Stimulated activated CD8-positive, alpha-beta memory T cell treated with anti-CD3 and anti-CD28 coated beads, Interleukin-15, amount 100 ng/mL, for 1 hour (primary cell): ENCODE measurements around the gene TFPI.
"Not testable (repeated sequence)": the region's sequence is repeated elsewhere in the genome, so short reads cannot be mapped to it uniquely, and the experiment has no call there.

Experiments
- DNase-seq: peaks from one replicate; pipeline ENCODE4 v3.0.0-alpha.2; 2020; ENCODE audit warnings: low read depth

TFPI gene

DNA sequence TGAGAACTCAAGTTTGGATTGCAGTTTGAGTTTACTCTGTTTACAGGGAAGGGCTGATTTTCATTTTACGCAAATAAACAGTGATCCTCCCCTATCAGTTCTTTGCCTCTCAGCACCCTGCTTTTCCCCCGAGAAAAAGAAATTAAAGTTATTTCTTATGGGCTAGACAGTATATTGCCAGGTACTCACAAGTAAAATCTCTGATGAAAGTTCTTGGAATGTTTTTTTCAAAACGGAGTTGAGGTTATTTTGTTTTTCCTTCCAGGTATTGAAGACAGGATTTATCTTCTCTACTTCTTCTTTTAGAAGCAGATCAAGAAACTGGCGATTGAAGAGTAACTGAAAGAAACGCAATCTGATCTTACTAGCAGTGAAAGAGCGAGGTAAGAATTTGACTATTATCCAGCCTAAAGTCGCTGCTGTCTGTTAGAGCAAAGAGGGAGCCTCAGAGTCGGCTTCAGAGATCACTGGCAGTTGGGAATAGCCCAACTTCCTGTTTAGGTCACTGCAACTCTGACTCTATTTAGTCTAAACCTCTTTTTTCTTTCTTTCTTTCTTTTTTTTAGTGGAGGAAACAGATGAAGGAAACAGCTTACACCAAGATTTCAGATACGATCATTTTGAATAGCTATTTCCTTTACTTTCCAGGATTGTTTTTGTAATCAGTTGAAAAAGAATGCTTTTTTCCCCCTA, at the start of gene TFPI:
Gene TFPI, minus strand, starts transcription at position 425 of the 693 bp plus-strand sequence. CDS start 50,667 bp downstream, outside the sequence.
- DNase-seq: no peak

DNA sequence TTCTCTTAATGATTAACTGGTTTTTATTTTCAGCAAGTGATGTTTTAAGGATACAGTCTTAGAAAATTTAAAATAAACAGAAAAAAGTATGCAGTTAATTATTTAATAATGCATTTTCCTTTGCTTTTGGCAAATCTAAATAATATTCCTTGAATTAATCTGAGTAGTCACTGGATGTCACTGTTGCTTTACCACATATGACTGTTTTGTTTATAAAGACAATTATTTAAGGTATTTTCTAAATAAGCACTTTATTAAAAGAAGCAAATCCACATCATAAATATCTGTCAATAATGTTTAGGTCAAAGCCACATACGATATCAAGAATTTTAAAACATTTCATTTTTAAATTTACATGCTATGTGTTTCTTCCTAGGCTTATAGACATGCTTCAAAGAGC, 40.6 kb upstream of the TFPI start:
- no peak for DNase-seq

DNA sequence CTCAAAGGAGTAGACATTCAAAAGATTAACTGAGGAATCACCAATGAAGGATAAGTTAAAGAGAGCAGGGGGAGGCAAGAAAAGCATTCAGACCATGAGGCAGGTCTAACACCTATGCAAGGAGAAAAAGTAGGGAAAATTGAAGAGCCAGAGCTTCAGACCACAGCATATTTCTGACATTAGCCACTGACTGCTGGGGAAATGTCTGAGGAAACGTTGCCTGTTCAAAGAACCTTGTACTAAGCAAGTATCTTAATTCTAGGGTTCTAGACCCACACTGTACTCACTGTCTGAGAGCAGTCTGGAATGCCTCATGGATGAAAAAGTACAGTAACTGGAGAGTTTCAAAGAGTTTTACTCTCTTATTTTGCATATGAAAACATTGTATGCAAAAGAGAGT, 39.5 kb upstream of the TFPI start:
- no peak for DNase-seq

DNA sequence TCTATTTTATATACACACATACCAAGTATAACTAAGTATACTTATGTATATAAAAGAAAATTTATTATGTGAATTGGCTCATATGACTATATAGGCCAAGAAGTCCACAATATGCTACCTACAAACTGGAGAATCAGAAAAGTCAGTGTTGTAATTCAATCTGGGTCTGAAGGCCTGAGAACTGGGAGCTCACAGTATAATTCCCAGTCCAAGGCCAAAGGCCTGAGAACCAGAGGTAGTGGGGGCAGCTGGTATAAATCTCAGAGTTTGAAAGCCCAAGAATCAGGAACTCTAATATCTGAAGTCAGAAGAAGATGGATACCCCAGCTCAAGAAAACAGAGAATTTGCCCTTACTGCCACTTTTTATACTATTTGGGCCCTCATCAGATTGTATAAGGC, 38.9 kb upstream of the TFPI start:
- DNase-seq: no peak

DNA sequence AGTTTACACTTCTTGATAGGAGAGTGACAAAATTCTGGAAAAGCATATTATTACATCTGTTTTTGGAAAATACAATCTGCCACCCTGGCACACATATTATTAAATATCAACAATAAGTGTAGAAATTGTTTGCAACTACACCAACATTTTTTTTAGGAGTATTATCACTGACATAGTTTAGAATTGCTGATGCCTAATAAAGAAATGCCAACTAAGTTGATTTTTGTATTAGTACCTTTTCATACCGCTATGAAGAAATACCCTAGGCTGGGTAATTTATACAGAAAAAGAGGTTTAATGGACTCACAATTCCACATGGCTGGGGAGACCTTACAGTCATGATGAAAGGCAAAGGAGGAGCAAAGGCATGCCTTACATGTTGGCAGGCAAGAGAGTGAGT, 35.9 kb upstream of the TFPI start:
- DNase-seq: no peak

DNA sequence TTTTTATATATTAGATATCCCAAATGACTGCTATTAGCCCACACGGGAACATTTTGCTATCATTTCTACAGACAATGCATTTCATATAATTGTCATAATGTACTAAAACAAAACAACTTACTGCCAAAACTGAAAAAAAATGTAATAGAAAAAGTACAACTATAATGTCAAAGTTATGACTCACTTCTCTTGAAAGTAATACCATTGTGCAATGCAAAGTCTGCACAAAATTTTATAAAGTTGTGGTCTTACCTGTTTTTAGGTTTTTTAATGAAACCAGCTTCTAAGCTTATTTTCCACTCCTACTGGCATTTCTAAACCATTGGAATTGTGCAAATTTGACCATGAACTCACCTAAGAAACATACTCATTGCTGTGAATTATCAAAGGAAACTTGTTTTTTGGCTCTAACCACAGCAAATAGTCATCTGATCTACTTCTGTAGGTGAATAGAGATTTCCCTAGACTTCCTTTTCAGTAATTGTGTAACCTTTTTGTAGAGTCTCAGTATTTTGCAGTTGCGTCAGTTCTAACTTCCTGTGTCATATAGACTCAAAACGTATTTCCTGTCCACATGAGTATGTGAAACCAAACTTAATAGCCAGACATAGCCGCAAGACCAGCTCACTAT, 31.9 kb upstream of the TFPI start:
- DNase-seq: no peak

DNA sequence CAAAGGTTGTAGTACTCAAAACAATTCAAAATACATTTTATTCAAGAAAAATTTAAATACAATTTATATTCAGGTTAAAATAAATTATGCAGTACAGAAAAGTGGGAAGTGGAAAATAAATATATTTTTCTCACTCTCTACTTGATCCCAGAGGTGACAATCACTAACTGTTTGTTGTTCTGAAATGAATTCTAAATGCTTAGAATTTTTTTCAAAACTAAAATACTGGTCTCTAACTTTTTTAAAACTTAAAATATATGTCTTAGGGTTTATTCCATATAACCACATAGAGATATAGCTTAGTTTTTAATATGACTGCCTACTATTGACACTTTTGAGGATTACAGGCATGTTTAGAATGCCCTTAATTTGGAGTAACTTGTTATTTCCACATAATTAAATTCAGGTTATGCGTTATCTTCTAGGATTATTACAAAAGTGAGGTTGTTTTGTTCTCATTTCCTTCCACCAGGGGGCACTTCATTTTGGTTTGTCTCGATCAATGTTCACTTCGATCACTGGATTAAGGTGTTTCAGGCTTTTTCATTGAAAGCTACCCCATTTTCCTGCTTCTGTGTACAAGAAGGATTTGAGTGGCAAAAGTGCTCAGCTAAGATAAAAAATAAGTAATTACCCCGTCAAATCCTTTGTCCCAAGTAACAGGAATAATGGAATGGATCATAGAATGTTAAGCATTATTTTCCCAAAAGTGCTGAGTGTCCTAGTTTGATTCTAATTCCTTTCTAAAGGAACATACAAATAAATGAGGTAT, 27.1 kb upstream of the TFPI start:
- no peak for DNase-seq

DNA sequence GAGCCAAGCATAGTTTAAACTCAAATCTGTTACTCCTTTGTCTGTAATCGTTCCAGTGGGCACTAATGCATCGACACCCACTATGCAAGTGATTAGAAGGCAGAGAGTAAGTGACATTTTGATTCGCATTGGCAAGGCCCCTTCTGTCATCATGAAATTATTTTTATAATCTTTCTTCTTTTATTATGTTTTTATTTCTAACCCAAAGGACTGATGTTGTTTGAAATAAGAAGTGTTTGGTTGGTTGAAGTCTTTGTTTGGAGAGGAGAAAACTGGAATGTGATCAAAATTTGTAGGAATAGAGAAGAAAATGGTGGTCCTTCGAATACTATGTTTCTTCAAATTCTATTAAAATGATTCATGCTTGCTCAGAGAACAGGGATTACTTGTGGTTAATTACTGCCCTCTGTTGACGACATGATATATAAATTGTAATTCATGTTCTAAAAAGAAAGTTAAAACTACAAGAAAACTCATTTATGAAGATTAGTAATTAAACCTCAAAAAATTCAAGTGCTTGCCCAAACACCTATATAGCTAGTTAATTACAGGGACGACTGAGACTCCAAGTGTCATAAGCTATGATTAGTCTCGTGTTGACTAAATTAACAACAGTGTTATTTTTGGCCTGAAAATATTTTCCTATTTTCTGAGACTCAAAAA, 26.4 kb upstream of the TFPI start:
- no peak for DNase-seq

DNA sequence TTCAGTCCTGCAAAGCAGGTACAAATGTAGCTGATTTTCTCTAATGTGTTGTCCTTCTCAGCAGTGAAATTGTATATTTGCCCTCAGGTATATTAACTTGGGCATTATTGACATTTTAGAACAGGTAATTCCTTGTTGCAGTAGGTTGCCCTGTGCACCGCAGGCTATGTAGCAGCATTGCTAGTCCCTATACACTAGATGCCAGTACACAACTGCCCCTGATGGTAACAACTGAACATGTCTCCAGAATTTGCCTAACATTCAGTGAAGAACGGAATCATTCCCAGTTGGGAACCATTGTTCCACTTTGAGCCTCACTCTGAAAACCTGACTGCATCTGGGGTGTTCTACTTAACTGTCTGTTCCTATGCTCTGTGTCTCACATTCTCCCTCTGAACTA, 23.1 kb upstream of the TFPI start:
- no peak for DNase-seq

DNA sequence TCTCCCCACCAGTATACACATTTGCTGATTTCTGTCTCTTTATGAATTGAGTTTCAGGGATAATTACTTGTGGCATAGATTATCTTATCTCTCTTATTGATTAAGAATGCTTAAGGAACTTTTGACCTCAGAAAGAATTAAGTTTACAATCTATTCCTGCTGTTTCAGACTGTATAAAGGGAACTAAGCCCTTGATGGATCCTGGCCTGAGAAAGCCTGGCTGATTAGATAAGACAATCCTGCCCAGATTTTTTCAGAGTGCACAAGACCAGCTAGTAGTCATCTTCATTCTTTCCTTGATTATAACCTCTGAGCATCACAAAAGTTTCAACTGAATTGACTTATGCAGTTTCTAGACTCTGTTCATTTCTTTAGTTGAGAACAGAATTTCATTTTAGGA, 22.7 kb upstream of the TFPI start:
- DNase-seq: no peak

DNA sequence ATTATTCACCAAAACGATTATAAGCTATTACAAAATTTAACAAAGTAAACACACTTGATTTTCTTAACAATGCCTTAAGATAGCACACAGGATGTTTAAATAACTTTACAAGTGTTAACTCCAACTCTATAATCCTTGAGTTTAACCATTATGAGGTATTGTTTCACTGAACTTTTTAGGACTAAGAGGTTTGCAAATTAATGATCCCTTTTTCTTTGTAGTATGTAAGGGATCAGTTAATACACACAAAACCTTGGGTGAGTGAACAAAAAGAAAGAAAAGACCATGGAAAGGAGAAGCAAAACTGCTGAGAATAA, 21.5 kb upstream of the TFPI start:
- no peak for DNase-seq

DNA sequence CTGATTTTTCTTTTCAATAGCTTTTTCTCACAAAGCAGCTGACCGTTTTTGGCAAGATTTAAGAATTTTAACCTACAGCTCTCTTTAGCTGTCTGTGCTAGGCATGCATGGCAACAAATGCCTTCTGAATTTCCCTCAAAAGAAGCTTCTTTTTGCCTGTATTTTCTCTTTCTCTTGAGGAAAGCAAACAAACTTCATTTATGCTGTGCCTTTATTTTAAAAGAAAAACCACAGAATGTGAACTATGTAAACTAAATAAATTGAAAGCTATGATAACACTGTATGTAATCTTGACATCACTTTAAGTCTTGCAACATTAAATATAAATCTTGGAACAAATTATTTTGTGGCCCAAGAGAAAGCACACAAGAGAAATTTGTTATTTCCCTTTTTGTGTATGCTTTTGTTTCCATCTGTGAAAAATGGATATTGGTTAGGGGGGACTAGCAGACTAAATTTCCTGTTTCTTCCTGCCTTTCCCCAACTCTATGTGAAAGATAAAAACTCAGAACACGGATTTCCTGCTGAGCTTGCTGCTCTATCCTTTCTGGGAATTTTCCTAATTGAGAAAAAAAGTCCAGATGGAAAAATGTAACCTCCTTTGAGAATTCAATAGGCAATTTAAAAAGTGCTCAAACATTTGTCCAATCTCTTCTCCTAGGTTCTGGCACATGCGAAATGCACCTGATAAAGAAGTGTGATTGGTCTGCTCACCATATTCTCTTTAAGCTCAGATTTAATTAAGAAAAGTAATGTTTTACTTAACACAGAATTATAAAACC, 20.9 kb upstream of the TFPI start:
- no peak for DNase-seq

DNA sequence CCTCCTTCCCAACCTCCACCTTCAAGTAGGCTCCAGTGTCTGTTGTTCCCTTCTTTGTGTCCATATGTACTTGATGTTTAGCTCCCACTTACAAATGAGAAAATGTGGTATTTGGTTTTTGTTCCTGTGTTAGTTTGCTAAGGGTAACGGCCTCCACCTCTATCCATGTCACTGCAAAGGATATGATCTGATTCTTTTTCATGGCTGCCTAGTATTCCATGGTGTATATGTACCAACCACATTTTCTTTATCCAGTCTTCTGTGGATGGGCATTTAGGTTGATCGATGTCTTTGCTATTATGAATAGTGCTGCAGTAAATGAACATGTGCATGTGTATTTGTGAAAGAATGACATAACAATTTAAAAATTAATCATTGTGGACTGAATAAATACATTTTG, 19.5 kb upstream of the TFPI start:
- no peak for DNase-seq

DNA sequence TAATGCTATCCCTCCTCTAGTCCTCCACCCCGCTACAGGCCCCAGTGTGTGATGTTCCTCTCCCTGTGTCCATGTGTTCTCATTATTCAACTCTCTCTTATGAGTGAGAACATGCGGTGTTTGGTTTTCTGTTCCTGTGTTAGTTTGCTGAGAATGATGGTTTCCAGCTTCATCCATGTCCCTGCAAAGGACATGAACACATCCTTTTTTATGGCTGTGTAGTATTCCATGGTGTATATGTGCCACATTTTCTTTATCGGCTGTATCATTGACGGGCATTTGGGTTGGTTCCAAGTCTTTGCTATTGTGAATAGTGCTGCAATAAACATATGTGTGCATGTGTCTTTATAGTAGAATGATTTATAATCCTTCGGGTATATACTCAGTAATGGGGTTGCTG, 17.8 kb upstream of the TFPI start:
- not testable (repeated sequence) for DNase-seq

DNA sequence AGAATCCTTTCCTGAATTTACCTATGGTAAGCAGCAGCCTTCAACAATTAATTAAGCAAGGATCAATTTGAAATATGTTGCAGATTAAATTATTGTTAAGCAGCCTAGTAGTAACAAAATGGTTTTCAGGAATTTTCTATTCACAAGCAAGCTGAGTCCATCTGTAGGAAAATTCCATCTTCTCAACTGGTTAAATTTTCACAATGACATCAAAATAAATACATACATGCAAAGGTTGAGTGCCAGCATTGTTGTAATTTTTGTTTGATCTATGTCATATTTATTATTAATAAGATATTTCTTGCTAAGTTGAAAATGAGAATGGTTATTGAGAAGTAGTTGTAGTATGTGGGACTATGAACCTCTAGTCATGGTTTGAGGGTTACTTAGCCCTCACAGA, 15.3 kb upstream of the TFPI start:
- no peak for DNase-seq

DNA sequence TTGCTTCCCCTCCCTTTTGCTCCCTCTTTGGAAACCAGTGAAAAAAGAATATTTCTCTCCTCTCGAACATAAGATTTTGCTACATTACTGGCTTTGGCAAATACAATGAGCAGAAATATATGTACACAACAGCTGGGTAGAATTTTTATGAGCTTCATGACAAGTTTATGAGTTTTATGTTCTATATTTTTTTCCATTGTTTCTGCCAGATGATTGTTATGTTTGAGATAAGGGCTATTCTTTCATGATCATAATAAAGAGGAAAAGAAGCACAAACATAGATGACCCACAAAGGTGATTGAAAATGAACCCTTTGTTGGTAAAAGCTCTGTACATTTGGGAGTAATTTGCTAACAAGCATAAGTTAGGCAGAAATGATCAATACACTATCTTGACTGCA, 14.8 kb upstream of the TFPI start:
- DNase-seq: no peak

DNA sequence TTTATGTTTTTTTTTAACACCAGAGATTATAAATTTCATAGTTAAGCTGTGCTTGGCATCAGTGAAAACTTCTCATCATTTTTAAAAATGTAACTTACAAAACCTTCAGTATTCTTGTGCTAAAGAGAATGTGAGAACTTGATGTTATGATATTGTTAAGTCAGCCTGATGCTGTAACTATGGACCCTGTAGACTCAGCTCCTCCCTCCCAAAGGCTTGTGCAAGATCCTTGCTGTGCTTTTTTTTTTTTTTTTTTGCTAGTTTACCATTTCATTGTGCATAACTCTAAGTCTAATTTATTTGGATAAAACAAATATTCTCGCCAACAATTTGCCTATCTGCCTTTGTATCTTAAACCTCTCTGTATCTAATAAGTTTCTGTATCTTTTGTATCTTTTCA, 12.9 kb upstream of the TFPI start:
- DNase-seq: no peak

DNA sequence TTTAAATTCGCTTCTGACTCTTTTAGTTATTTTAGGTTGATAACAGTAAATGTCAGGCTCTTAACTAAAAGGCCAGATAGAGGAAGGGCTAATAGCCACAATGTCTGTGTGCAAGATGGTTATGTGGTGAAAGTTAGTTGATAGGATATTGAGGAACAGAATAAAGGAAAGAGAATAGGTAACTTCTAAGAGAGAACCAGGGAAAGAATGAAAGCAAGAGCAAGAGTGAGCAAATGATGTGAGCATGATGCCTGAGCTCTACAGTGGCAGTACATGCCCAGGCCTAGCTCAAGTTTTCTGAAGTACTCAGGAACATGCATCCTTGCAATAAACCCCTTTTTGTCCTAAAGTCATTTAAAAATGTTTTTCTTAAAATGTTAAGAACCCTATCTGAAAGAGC, 12.5 kb upstream of the TFPI start:
- no peak for DNase-seq

DNA sequence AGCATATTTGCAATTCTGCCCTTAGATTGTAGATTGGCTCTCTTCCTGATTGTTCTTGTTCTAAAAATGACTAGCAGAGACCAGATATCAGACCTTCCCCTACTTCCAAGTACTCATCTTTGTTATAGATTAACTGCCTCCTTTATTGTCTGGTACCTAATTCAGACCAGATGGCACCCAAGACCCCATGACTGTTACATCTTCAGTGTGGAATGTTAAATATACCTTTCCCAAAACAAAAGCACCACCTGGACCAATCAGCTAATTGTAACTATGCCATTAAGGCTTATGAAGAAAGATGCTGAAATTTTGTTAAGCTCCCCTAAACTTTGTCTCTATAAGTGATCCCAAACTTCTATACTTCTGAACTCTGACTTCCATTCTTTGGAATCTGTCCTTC, 12.0 kb upstream of the TFPI start:
- no peak for DNase-seq

DNA sequence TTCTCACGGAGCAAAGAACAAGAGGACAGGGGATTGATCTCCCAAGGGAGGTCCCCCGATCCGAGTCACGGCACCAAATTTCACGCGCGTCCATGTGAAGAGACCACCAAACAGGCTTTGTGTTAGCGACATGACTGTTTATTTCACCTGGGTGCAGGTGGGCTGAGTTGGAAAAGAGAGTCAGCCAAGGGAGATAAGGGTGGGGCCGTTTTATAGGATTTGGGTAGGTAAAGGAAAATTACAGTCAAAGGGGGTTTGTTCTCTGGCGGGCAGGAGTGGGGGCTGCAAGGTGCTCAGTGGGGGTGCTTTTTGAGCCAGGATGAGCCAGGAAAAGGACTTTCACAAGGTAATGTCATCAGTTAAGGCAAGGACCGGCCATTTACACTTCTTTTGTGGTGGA, 11.4 kb upstream of the TFPI start:
- DNase-seq: not testable (repeated sequence)

DNA sequence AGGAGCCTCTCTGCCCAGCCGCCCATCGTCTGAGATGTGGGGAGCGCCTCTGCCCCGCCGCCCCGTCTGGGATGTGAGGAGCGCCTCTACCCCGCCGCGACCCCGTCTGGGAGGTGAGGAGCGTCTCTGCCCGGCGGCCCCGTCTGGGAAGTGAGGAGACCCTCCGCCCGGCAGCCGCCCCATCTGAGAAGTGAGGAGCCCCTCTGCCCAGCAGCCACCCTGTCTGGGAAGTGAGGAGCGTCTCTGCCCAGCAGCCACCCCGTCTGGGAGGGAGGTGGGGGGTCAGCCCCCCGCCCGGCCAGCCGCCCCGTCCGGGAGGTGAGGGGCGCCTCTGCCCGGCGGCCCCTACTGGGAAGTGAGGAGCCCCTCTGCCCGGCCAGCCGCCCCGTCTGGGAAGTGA, 2.3 kb upstream of the TFPI start:
- not testable (repeated sequence) for DNase-seq

DNA sequence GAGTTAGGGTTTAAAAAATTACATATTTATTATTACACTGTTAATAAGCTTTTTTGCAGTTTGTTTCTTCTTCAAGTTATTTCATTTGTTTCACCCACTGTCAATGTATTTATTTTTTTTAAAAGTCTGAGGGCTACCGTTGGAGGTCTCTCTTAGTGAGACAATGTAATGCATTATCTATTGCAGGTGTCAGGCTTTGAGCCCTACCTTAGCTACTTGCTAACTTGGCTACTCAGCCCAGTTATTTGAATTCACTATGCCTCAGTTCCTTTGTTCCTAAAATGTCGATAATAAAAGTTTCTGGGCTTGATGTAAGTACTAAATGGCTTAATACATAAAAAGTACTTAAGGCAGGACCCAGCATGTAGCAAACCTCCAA, 458 bp upstream of the TFPI start:
- DNase-seq: no peak
